ENCODE results near the gene UTP14C.

GRCh38 chr13:52001120-52001731, 23.3 kb upstream of the UTP14C start:
- TF ChIP-seq, protein P1, sequence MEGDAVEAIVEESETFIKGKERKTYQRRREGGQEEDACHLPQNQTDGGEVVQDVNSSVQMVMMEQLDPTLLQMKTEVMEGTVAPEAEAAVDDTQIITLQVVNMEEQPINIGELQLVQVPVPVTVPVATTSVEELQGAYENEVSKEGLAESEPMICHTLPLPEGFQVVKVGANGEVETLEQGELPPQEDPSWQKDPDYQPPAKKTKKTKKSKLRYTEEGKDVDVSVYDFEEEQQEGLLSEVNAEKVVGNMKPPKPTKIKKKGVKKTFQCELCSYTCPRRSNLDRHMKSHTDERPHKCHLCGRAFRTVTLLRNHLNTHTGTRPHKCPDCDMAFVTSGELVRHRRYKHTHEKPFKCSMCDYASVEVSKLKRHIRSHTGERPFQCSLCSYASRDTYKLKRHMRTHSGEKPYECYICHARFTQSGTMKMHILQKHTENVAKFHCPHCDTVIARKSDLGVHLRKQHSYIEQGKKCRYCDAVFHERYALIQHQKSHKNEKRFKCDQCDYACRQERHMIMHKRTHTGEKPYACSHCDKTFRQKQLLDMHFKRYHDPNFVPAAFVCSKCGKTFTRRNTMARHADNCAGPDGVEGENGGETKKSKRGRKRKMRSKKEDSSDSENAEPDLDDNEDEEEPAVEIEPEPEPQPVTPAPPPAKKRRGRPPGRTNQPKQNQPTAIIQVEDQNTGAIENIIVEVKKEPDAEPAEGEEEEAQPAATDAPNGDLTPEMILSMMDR (conservative IDR thresholded peaks at IDR 0.05; ENCODE audit: low read depth in 2 of 2), result peak; percentile 56 to 69; a peak in 3 of 4 replicates
- no peak for TF ChIP-seq POLR2AphosphoS5 (IDR thresholded peaks at IDR 0.05; ENCODE audit: low read depth)
- TF ChIP-seq ZNF114 (CRISPR knock-in tag; IDR thresholded peaks at IDR 0.05), result no peak
- TF ChIP-seq EZH2 (IDR thresholded peaks at IDR 0.05; ENCODE audit: low read depth, unreplicated experiment), result no peak
- TF ChIP-seq REST (IDR thresholded peaks at IDR 0.05; ENCODE audit: unreplicated experiment), result no peak
- no peak for TF ChIP-seq STAT1 (IDR thresholded peaks at IDR 0.05; ENCODE audit: unreplicated experiment)
- TF ChIP-seq EZH2phosphoT487 (IDR thresholded peaks at IDR 0.05; ENCODE audit: unreplicated experiment), result no peak
- TF ChIP-seq, protein P2, sequence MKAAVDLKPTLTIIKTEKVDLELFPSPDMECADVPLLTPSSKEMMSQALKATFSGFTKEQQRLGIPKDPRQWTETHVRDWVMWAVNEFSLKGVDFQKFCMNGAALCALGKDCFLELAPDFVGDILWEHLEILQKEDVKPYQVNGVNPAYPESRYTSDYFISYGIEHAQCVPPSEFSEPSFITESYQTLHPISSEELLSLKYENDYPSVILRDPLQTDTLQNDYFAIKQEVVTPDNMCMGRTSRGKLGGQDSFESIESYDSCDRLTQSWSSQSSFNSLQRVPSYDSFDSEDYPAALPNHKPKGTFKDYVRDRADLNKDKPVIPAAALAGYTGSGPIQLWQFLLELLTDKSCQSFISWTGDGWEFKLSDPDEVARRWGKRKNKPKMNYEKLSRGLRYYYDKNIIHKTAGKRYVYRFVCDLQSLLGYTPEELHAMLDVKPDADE (IDR thresholded peaks at IDR 0.05), result no peak
- no peak for TF ChIP-seq CREB1 (CRISPR knock-in tag; IDR thresholded peaks at IDR 0.05; ENCODE audit: low read depth)
- no peak for TF ChIP-seq ZNF331 (CRISPR knock-in tag; IDR thresholded peaks at IDR 0.05; ENCODE audit: low read depth)
- TF ChIP-seq JUNB (IDR thresholded peaks at IDR 0.05; ENCODE audit: unreplicated experiment), result no peak
